Stimulated activated CD8-positive, alpha-beta memory T cell treated with anti-CD3 and anti-CD28 coated beads, Interleukin-15, amount 100 ng/mL, for 4 hours (primary cell): ENCODE measurements around the gene EML4.
"Not testable (repeated sequence)": the region's sequence is repeated elsewhere in the genome, so short reads cannot be mapped to it uniquely, and the experiment has no call there.

Source experiments
- DNase-seq, 2 donors: peaks; one replicate each; pipeline ENCODE4 v3.0.0-alpha.2; 2020; ENCODE audit warnings: low read depth in 2 of 2

EML4 gene

GRCh38 chr2:42171396-42171980 lies 2.3 kb downstream of the EML4 start:
- no peak for DNase-seq

GRCh38 chr2:42172020-42172419 lies 2.9 kb downstream of the EML4 start:
- DNase-seq = no peak

- DNase-seq = no peak
Measured at GRCh38 chr2:42172566-42172965, 3.4 kb downstream of the EML4 start.

GRCh38 chr2:42173467-42173866 lies 4.3 kb downstream of the EML4 start:
- not testable (repeated sequence) for DNase-seq

- DNase-seq = no peak
Measured at GRCh38 chr2:42176992-42177738, 8.0 kb downstream of the EML4 start.

GRCh38 chr2:42178335-42178734 lies 9.2 kb downstream of the EML4 start:
- DNase-seq = no peak

- no peak for DNase-seq
Measured at GRCh38 chr2:42180300-42180699, 11.1 kb downstream of the EML4 start.

- DNase-seq = no peak
Measured at GRCh38 chr2:42182654-42183308, 13.6 kb downstream of the EML4 start.

GRCh38 chr2:42183775-42184174 lies 14.6 kb downstream of the EML4 start:
- DNase-seq = no peak

- no peak for DNase-seq
Measured at GRCh38 chr2:42184346-42184745, 15.2 kb downstream of the EML4 start.

GRCh38 chr2:42185220-42185921 lies 16.2 kb downstream of the EML4 start:
- DNase-seq = no peak

- no peak for DNase-seq
Measured at GRCh38 chr2:42186366-42186765, 17.2 kb downstream of the EML4 start.

GRCh38 chr2:42186945-42187632 lies 17.9 kb downstream of the EML4 start:
- no peak for DNase-seq

- no peak for DNase-seq
Measured at GRCh38 chr2:42187886-42188285, 18.7 kb downstream of the EML4 start.

- no peak for DNase-seq
Measured at GRCh38 chr2:42189235-42189566, 20.0 kb downstream of the EML4 start.

- DNase-seq = no peak
Measured at GRCh38 chr2:42190191-42190590, 21.0 kb downstream of the EML4 start.

- DNase-seq = no peak
Measured at GRCh38 chr2:42191285-42192009, 22.3 kb downstream of the EML4 start.

GRCh38 chr2:42192010-42192373 lies 22.8 kb downstream of the EML4 start:
- no peak for DNase-seq

GRCh38 chr2:42192652-42193566 lies 23.8 kb downstream of the EML4 start:
- no peak for DNase-seq

GRCh38 chr2:42193722-42194187 lies 24.6 kb downstream of the EML4 start:
- DNase-seq = no peak
